ENCODE data around the gene PRICKLE1.

DNA sequence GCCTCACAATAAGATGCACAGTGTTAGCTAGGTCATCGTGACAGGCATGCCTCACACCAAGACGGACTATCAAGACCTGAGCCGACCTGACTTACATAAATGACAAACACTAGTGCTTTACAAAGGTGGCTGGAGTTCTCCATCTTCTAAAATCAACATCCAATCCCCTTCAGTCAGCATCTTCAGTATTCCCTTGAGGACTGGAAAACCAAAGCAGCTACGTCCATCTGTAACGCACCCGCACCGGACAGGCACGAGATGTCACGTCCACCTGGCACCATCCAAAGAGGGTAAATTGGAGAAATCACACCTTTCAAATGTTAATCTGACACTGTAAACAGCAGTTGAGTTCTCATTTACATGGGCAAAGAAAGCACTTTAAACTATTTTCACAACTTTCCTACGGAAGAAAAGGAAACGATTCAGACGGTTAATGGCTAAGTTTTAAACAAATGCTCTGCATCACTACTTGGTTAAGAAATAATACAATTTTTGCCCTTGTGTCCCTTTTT is 130.2 kb downstream of the PRICKLE1 start:
- no peak for TF ChIP-seq EP300 (conservative IDR thresholded peaks at IDR 0.05; ENCODE audit: poor library complexity, severe bottlenecking)
- TF ChIP-seq, protein P1, sequence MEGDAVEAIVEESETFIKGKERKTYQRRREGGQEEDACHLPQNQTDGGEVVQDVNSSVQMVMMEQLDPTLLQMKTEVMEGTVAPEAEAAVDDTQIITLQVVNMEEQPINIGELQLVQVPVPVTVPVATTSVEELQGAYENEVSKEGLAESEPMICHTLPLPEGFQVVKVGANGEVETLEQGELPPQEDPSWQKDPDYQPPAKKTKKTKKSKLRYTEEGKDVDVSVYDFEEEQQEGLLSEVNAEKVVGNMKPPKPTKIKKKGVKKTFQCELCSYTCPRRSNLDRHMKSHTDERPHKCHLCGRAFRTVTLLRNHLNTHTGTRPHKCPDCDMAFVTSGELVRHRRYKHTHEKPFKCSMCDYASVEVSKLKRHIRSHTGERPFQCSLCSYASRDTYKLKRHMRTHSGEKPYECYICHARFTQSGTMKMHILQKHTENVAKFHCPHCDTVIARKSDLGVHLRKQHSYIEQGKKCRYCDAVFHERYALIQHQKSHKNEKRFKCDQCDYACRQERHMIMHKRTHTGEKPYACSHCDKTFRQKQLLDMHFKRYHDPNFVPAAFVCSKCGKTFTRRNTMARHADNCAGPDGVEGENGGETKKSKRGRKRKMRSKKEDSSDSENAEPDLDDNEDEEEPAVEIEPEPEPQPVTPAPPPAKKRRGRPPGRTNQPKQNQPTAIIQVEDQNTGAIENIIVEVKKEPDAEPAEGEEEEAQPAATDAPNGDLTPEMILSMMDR (IDR thresholded peaks at IDR 0.05; ENCODE audit: poor library complexity, severe bottlenecking): no peak
- TF ChIP-seq TAF1 (IDR thresholded peaks at IDR 0.05; ENCODE audit: low read depth): no peak
- TF ChIP-seq RAD21 (conservative IDR thresholded peaks at IDR 0.05): no peak
- no peak for TF ChIP-seq POLR2AphosphoS5 (IDR thresholded peaks at IDR 0.05)
